Endothelial cell of umbilical vein (primary cell): ENCODE measurements around the gene BZW2. TPM values are rescaled to one million over a fixed set of nuclear protein-coding genes. Genes with fewer than 3 reads are reported as not detected.

Experiments
- BruUV-seq: library from RNA; stranded (reverse); fragments of 400-500 nt; replicated peaks from 2 replicates; lab custom pipeline; 2021; lab: Mats Ljungman, UMichigan
- CTCF ChIA-PET: fragments of 300-600, 350-600 bp; sonication (Branson Sonifier 250); formaldehyde crosslinking; loops from one replicate; lab custom pipeline; 2021; ENCODE audit warnings: antibody characterized with exemption, inconsistent platforms; lab: Charles Lee
- POLR2A ChIA-PET: fragments of 300-600, 350-600 bp; sonication (Branson Sonifier 250); formaldehyde crosslinking; loops from one replicate; lab custom pipeline; 2021; ENCODE audit warnings: antibody characterized with exemption, inconsistent platforms; lab: Charles Lee
- DNase-seq: peaks from one replicate; pipeline ENCODE4 v3.0.0-alpha.2; 2011; ENCODE audit warnings: low read depth, low spot score
- FAIRE-seq: peaks from 2 replicates; lab custom pipeline; 2011; peaks lifted over from hg19 to GRCh38; lab: Jason Lieb, UNC
- H2AFZ ChIP-seq: 2 replicates; pipeline ENCODE4 v1.6.0; 2012; ENCODE audit warnings: low read depth, low read length, control low read depth, inconsistent platforms
- H3K27ac ChIP-seq: 2 replicates; pipeline ENCODE4 v1.5.1; 2011; ENCODE audit warnings: low read depth, mild to moderate bottlenecking, control low read depth, low read length, moderate library complexity; ENCODE audit not compliant: insufficient read depth
- H3K27me3 ChIP-seq, 2 experiments: 2 replicates each; pipeline versions ENCODE4 v1.6.0 to v1.6.1; 2011; ENCODE audit warnings: low read length in 2 of 2, mixed read lengths in 1 of 2; ENCODE audit not compliant: control insufficient read depth in 2 of 2, insufficient read depth in 2 of 2
- H3K36me3 ChIP-seq, 2 experiments: 2 replicates in 1 of 2; 3 replicates in 1 of 2; pipeline ENCODE4 v1.5.1; 2011; ENCODE audit warnings: low read length in 2 of 2, mild to moderate bottlenecking in 1 of 2, moderate library complexity in 1 of 2; ENCODE audit not compliant: control insufficient read depth in 2 of 2, insufficient read depth in 2 of 2; ENCODE audit errors: extremely low read depth in 1 of 2
- H3K4me1 ChIP-seq: 3 replicates; pipeline ENCODE4 v1.5.1; 2011; ENCODE audit warnings: mild to moderate bottlenecking, low read length; ENCODE audit not compliant: control insufficient read depth, insufficient read depth; ENCODE audit errors: extremely low read depth
- H3K4me2 ChIP-seq: 2 replicates; pipeline ENCODE4 v1.6.1; 2011; ENCODE audit warnings: low read length, control low read depth, mixed read lengths; ENCODE audit not compliant: insufficient read depth
- H3K4me3 ChIP-seq, 3 experiments: fragments of 200-600 bp in 1 of 3; sonication (generic), shearing (Covaris generic) in 1 of 3; replicated peaks in 1 of 3; 2 replicates each; pipeline ENCODE4 v1.5.1; 2011 to 2016; ENCODE audit warnings: control low read depth in 3 of 3, low read length in 3 of 3, mild to moderate bottlenecking in 2 of 3, inconsistent platforms in 1 of 3, low read depth in 1 of 3, moderate library complexity in 1 of 3; ENCODE audit not compliant: insufficient read depth in 1 of 3
- H3K79me2 ChIP-seq: 2 replicates; pipeline ENCODE4 v1.6.0; 2012; ENCODE audit warnings: low read length, inconsistent platforms; ENCODE audit not compliant: control insufficient read depth, insufficient read depth
- H3K9ac ChIP-seq: replicated peaks from 2 replicates; pipeline ENCODE3; 2011; ENCODE audit warnings: low read length, control low read depth; ENCODE audit not compliant: insufficient read depth; ENCODE audit errors: extremely low read depth
- H3K9me1 ChIP-seq: replicated peaks from 3 replicates; pipeline ENCODE4 v1.6.0; 2011; ENCODE audit warnings: mild to moderate bottlenecking, low read length; ENCODE audit not compliant: control insufficient read depth, insufficient read depth; ENCODE audit errors: extremely low read depth
- H3K9me3 ChIP-seq: replicated peaks from 2 replicates; pipeline ENCODE4 v1.5.1; 2012; ENCODE audit warnings: low read length, inconsistent platforms; ENCODE audit not compliant: control insufficient read depth, insufficient read depth
- H4K20me1 ChIP-seq: replicated peaks from 2 replicates; pipeline ENCODE3; 2011; ENCODE audit warnings: mild to moderate bottlenecking, low read length; ENCODE audit not compliant: control insufficient read depth, insufficient read depth; ENCODE audit errors: extremely low read depth
- EZH2 ChIP-seq: IDR thresholded peaks from 2 replicates; pipeline ENCODE4 v1.6.1; 2012; ENCODE audit warnings: borderline replicate concordance, low read depth, mild to moderate bottlenecking, moderate library complexity, low read length, inconsistent platforms; ENCODE audit not compliant: severe bottlenecking
- FOS ChIP-seq: IDR thresholded peaks from 2 replicates; pipeline ENCODE4 v1.6.1; 2011; ENCODE audit warnings: mild to moderate bottlenecking, low read length, moderate library complexity, borderline replicate concordance; ENCODE audit not compliant: insufficient read depth
- GATA2 ChIP-seq: IDR thresholded peaks from 2 replicates; pipeline ENCODE4 v1.7.0; 2011; ENCODE audit warnings: low read depth, mild to moderate bottlenecking, moderate library complexity, mixed read lengths, low read length; ENCODE audit not compliant: insufficient read length, insufficient read depth
- JUN ChIP-seq: IDR thresholded peaks from 2 replicates; pipeline ENCODE4 v1.6.1; 2011; ENCODE audit warnings: borderline replicate concordance, low read depth; ENCODE audit not compliant: insufficient read length, insufficient read depth
- MYC ChIP-seq: IDR thresholded peaks from one replicate; pipeline ENCODE4 v1.6.1; 2011; ENCODE audit warnings: mild to moderate bottlenecking, low read depth, low read length
- POLR2A ChIP-seq: IDR thresholded peaks from 2 replicates; pipeline ENCODE4 v1.6.1; 2012; ENCODE audit warnings: low read depth, mild to moderate bottlenecking, control low read depth, low read length
- POLR2AphosphoS5 ChIP-seq: IDR thresholded peaks from 2 replicates; pipeline ENCODE4 v1.6.1; 2012; ENCODE audit warnings: low read depth, mild to moderate bottlenecking, control low read depth, low read length, moderate library complexity; ENCODE audit not compliant: insufficient read depth
- dilution Hi-C: fragments of 300-500 bp; cut with MboI; formaldehyde crosslinking; loops from one replicate; pipeline ENCODE4 v1.15.0; 2019; ENCODE audit warnings: low sequenced_read_pairs; ENCODE audit not compliant: extremely low pct_ligation_motif_present
- intact Hi-C: fragments of 100-400 bp; cut with micrococcal nuclease; formaldehyde crosslinking; loops from one replicate; pipeline ENCODE4 v1.10.0; 2022
- polyA plus RNA-seq, 4 experiments: library from polyadenylated mRNA; depleted of rRNA in 3 of 4; stranded (reverse) in 3 of 4; unstranded in 1 of 4; fragments of >200 nt; gene quantifications; 2 replicates each; pipeline versions ENCODE4 v1.2.1 to v1.2.3, GENCODE V29; 2011 to 2012; ENCODE audit warnings: missing spikeins in 1 of 4
- total RNA-seq: library from RNA; stranded (reverse); gene quantifications from 2 replicates; pipeline ENCODE4 v1.2.3, GENCODE V29; 2021
- TF ChIP-seq, protein P1 (sequence below), 2 donors: IDR thresholded peaks; 1 replicate in 1 of 2; 2 replicates in 1 of 2; pipeline ENCODE4 v1.5.1; 2011; ENCODE audit warnings: low read length in 2 of 2, mild to moderate bottlenecking in 2 of 2, moderate library complexity in 2 of 2, control low read depth in 1 of 2, inconsistent platforms in 1 of 2, low read depth in 1 of 2; ENCODE audit not compliant: insufficient read depth in 1 of 2; ENCODE audit errors: extremely low read depth in 1 of 2
- TF ChIP-seq, protein P2 (sequence below): IDR thresholded peaks from 2 replicates; pipeline ENCODE4 v1.6.1; 2011; ENCODE audit not compliant: insufficient read depth, insufficient read length

The BZW2 gene
- total and polyA plus RNA-seq, 2 donors (not counting 3 experiments of a cell fraction or from before 2014, with no cell fraction given) = 39.7 to 106 TPM

DNA sequence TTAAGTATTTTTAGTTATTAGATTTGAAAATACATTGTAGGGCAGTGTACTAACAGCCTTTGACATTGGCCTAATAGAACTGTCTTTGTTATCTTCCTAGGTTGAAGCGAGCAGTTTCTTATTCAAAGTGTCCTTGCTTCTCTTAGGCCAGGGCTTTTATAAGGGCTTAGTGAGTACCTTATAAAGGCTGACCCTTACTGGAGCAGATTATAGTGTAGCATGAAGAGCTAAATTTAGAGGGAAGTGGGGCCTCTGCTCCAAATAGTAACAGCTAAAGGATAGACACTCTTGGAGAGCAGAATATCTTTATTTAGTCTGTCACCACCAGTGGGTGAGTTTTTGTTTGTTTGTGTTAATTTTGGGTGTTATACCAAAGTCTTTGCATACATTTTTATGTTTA lies 15.9 kb downstream of the BZW2 start:
- H3K4me2 ChIP-seq = no peak overlapping the region
- CTCF ChIA-PET = interaction anchor here (0.5 kb wide), 1 partner anchor 771 kb away, joined by 3 read pairs; no protein-coding TSS in a partner anchor

More for the DNA sequence above, 15.9 kb downstream of the BZW2 start:
- H3K79me2 ChIP-seq = peaks cover 84% of the 10 kb centered on the region
- intact Hi-C loops (loop anchor here (2.0 kb wide), 1 partner anchor 15 kb away; the partner anchor contains the start of gene BZW2), dilution Hi-C loops (no loop called here)
- H3K4me1 ChIP-seq = peaks cover 21% of the 10 kb centered on the region
- H2AFZ ChIP-seq = no peak overlapping the region
- FAIRE-seq = no peak
- H3K9me1 ChIP-seq = no peaks in the 10 kb centered on the region
- H3K9ac ChIP-seq = no peak overlapping the region
- POLR2A ChIA-PET = no interaction called here
- H3K27me3 ChIP-seq = no peaks in the 10 kb centered on the region
- no peaks in the 10 kb centered on the region for H3K9me3 ChIP-seq
- BruUV-seq = no TSS peak
- TF ChIP-seq MYC (no peak), POLR2A (no peak), FOS (no peak), POLR2AphosphoS5 (no peak), JUN (no peak), EZH2 (no peak), GATA2 (no peak)
- TF ChIP-seq, protein P1, sequence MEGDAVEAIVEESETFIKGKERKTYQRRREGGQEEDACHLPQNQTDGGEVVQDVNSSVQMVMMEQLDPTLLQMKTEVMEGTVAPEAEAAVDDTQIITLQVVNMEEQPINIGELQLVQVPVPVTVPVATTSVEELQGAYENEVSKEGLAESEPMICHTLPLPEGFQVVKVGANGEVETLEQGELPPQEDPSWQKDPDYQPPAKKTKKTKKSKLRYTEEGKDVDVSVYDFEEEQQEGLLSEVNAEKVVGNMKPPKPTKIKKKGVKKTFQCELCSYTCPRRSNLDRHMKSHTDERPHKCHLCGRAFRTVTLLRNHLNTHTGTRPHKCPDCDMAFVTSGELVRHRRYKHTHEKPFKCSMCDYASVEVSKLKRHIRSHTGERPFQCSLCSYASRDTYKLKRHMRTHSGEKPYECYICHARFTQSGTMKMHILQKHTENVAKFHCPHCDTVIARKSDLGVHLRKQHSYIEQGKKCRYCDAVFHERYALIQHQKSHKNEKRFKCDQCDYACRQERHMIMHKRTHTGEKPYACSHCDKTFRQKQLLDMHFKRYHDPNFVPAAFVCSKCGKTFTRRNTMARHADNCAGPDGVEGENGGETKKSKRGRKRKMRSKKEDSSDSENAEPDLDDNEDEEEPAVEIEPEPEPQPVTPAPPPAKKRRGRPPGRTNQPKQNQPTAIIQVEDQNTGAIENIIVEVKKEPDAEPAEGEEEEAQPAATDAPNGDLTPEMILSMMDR (IDR thresholded peaks at IDR 0.05; ENCODE audit: extremely low read depth in 1 of 2, insufficient read depth in 1 of 2, low read depth in 1 of 2, low read length in 2 of 2) = no peak
- TF ChIP-seq, protein P2, sequence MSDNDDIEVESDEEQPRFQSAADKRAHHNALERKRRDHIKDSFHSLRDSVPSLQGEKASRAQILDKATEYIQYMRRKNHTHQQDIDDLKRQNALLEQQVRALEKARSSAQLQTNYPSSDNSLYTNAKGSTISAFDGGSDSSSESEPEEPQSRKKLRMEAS = no peak
- H3K27ac ChIP-seq = no peak overlapping the region
- no peak for DNase-seq
- peaks cover 2% of the 10 kb centered on the region for H4K20me1 ChIP-seq
- no peak overlapping the region for H3K4me3 ChIP-seq
- peaks cover 1 to 2% of the 10 kb centered on the region in 2 experiments for H3K36me3 ChIP-seq
